ENCODE data around the gene DUSP18.

- TF ChIP-seq POLR2AphosphoS5 (IDR thresholded peaks at IDR 0.05; ENCODE audit: low read depth, low read length) = no peak
- no peak for TF ChIP-seq CTCF (IDR thresholded peaks at IDR 0.05)
- TF ChIP-seq SIN3A (IDR thresholded peaks at IDR 0.05; ENCODE audit: borderline replicate concordance, low read depth, low read length) = no peak
- TF ChIP-seq FOXJ3 (CRISPR knock-in tag; IDR thresholded peaks at IDR 0.05) = no peak
- no peak for TF ChIP-seq NRF1 (IDR thresholded peaks at IDR 0.05; ENCODE audit: low read depth, low read length)
Measured at GRCh38 chr22:30665266-30665665, 2.4 kb downstream of the DUSP18 start.
